A549 (cell line): Measurements from ENCODE around the gene MEDAG. TPM values are rescaled to one million over a fixed set of nuclear protein-coding genes. Genes with fewer than 3 reads are reported as not detected.

Experiments used
- ATAC-seq, 2 experiments: fragments of 200-7000 bp in 1 of 2; fragments of >200 bp in 1 of 2; cut with Nextera tagmentation in 1 of 2; cut with Tn5 transposase in 1 of 2; 3 replicates each; pipeline versions ENCODE4 v1.8.0 to v1.9.1; 2018 to 2020; ENCODE audit warnings: mild to moderate bottlenecking in 1 of 2, moderate library complexity in 1 of 2
- CTCF ChIA-PET: fragments of 300-600 bp; sonication (Branson Sonifier 250); formaldehyde crosslinking; extraction: SDS; loops from one replicate; lab custom pipeline; 2021; ENCODE audit warnings: antibody characterized with exemption, inconsistent platforms; lab: Yijun Ruan, JAX
- POLR2A ChIA-PET: fragments of 350-600 bp; formaldehyde crosslinking; extraction: SDS; loops from one replicate; lab custom pipeline; 2021; ENCODE audit warnings: antibody characterized with exemption, inconsistent platforms; lab: Yijun Ruan, JAX
- DNase-seq, 2 experiments: peaks; one replicate each; pipeline versions ENCODE4 v3.0.0 to v3.0.0-alpha.2; 2011 to 2016; ENCODE audit warnings: low read depth in 1 of 2, low spot score in 1 of 2
- FAIRE-seq: peaks from 2 replicates; lab custom pipeline; 2011; peaks lifted over from hg19 to GRCh38; lab: Jason Lieb, UNC
- H3K27ac ChIP-seq, 2 experiments: fragments of >200 bp; sonication (Bioruptor Twin); formaldehyde crosslinking; 3 replicates each; pipeline ENCODE4 v1.5.1; 2016 to 2017
- H3K4me1 ChIP-seq: fragments of >200 bp; sonication (Bioruptor Twin); formaldehyde crosslinking; 3 replicates; pipeline ENCODE4 v1.6.1; 2016
- H3K4me2 ChIP-seq: fragments of >200 bp; sonication (Bioruptor Twin); formaldehyde crosslinking; 3 replicates; pipeline ENCODE4 v1.6.1; 2016
- H3K4me3 ChIP-seq: fragments of >200 bp; sonication (Bioruptor Twin); formaldehyde crosslinking; 3 replicates; pipeline ENCODE4 v1.5.1; 2016
- H3K9me3 ChIP-seq: fragments of >200 bp; sonication (Bioruptor Twin); formaldehyde crosslinking; 3 replicates; pipeline ENCODE4 v1.6.1; 2016
- CBX2 ChIP-seq: fragments of 200-600 bp; sonication (generic); IDR thresholded peaks from 2 replicates; pipeline ENCODE4 v1.6.1; 2016; ENCODE audit warnings: low read depth, mild to moderate bottlenecking, borderline replicate concordance
- CHD4 ChIP-seq: fragments of 200-600 bp; sonication (generic); IDR thresholded peaks from 2 replicates; pipeline ENCODE4 v1.6.1; 2016; ENCODE audit warnings: antibody characterized with exemption, mild to moderate bottlenecking, borderline replicate concordance
- ESRRA ChIP-seq: fragments of 150-350 bp; IDR thresholded peaks from 2 replicates; pipeline ENCODE4 v1.6.1; 2014; ENCODE audit warnings: mild to moderate bottlenecking, low read length, borderline replicate concordance
- FOSL2 ChIP-seq, 2 experiments: fragments of 450-650 bp in 1 of 2; fragments of >200 bp in 1 of 2; sonication (Bioruptor Twin) in 1 of 2; formaldehyde crosslinking; IDR thresholded peaks; 2 replicates each; pipeline versions ENCODE4 v1.5.0 to v1.6.1; 2016 to 2020; ENCODE audit warnings: mild to moderate bottlenecking in 1 of 2, moderate library complexity in 1 of 2
- FOXS1 ChIP-seq: fragments of 250-450 bp; sonication (Bioruptor Pico); IDR thresholded peaks from 2 replicates; pipeline ENCODE4 v1.5.0; 2020; ENCODE audit warnings: mild to moderate bottlenecking, moderate library complexity
- HDAC2 ChIP-seq: fragments of 200-600 bp; sonication (generic); IDR thresholded peaks from 2 replicates; pipeline ENCODE4 v1.6.1; 2016
- HEYL ChIP-seq: fragments of 250-450 bp; sonication (Bioruptor Pico); IDR thresholded peaks from 2 replicates; pipeline ENCODE4 v1.8.0; 2021; ENCODE audit warnings: mild to moderate bottlenecking, moderate library complexity
- HOXA7 ChIP-seq: fragments of 250-450 bp; sonication (Bioruptor Pico); IDR thresholded peaks from 2 replicates; pipeline ENCODE4 v1.5.0; 2020; ENCODE audit warnings: mild to moderate bottlenecking, moderate library complexity
- HOXB5 ChIP-seq: fragments of 250-450 bp; sonication (Bioruptor Pico); IDR thresholded peaks from 2 replicates; pipeline ENCODE4 v1.5.0; 2020; ENCODE audit warnings: mild to moderate bottlenecking, moderate library complexity
- JUN ChIP-seq, 2 experiments: fragments of >200 bp; sonication (Bioruptor Twin); formaldehyde crosslinking; IDR thresholded peaks; 2 replicates in 1 of 2; 3 replicates in 1 of 2; pipeline ENCODE4 v1.6.1; 2016 to 2017
- KDM1A ChIP-seq: fragments of 200-600 bp; sonication (generic); IDR thresholded peaks from 2 replicates; pipeline ENCODE4 v1.6.1; 2016; ENCODE audit warnings: low read depth, mild to moderate bottlenecking
- KDM5A ChIP-seq: fragments of 200-600 bp; sonication (generic); IDR thresholded peaks from 2 replicates; pipeline ENCODE4 v1.6.1; 2016; ENCODE audit warnings: antibody characterized with exemption, mild to moderate bottlenecking
- MAFK ChIP-seq: fragments of 450-650 bp; IDR thresholded peaks from 2 replicates; pipeline ENCODE4 v1.6.1; 2014; ENCODE audit not compliant: partially characterized antibody
- MYC ChIP-seq: IDR thresholded peaks from 2 replicates; pipeline ENCODE4 v1.6.1; 2012; ENCODE audit warnings: mild to moderate bottlenecking, inconsistent platforms, low read length, improper control_type of control experiment, borderline replicate concordance
- NFE2L2 ChIP-seq: fragments of 150-350 bp; conservative IDR thresholded peaks from 2 replicates; pipeline ENCODE4 v1.6.1; 2014; ENCODE audit warnings: low read length
- NPAS2 ChIP-seq: fragments of 250-450 bp; sonication (Bioruptor Pico); IDR thresholded peaks from 2 replicates; pipeline ENCODE4 v1.8.0; 2022; ENCODE audit warnings: mild to moderate bottlenecking, moderate library complexity, borderline replicate concordance
- NR3C1 ChIP-seq: fragments of >200 bp; sonication (Bioruptor Twin); formaldehyde crosslinking; IDR thresholded peaks from 3 replicates; pipeline ENCODE4 v1.6.1; 2017
- PHF8 ChIP-seq: fragments of 200-600 bp; sonication (generic); IDR thresholded peaks from 2 replicates; pipeline ENCODE4 v1.6.1; 2016; ENCODE audit warnings: low read depth, mild to moderate bottlenecking, antibody characterized with exemption, moderate library complexity, borderline replicate concordance
- POLR2A ChIP-seq: IDR thresholded peaks from 2 replicates; pipeline ENCODE4 v1.6.1; 2012; ENCODE audit warnings: mild to moderate bottlenecking, low read length
- RCOR1 ChIP-seq: fragments of 150-350 bp; IDR thresholded peaks from 2 replicates; pipeline ENCODE4 v1.6.1; 2014; ENCODE audit warnings: antibody characterized with exemption, low read length, low read depth
- SREBF2 ChIP-seq: fragments of 450-650 bp; IDR thresholded peaks from 2 replicates; pipeline ENCODE4 v1.6.1; 2014; ENCODE audit warnings: mild to moderate bottlenecking, moderate library complexity
- TFCP2L1 ChIP-seq: fragments of 250-450 bp; sonication (Bioruptor Pico); IDR thresholded peaks from 2 replicates; pipeline ENCODE4 v1.5.0; 2021; ENCODE audit warnings: mild to moderate bottlenecking
- ZFP36 ChIP-seq: fragments of 450-650 bp; IDR thresholded peaks from 2 replicates; pipeline ENCODE4 v1.6.1; 2014; ENCODE audit warnings: borderline replicate concordance; ENCODE audit not compliant: partially characterized antibody
- ZNF302 ChIP-seq: fragments of 250-450 bp; sonication (Bioruptor Pico); IDR thresholded peaks from 2 replicates; pipeline ENCODE4 v1.9.0; 2021; ENCODE audit warnings: inconsistent platforms, mild to moderate bottlenecking, moderate library complexity
- ZSCAN20 ChIP-seq: fragments of 250-450 bp; sonication (Bioruptor Pico); IDR thresholded peaks from 2 replicates; pipeline ENCODE4 v1.8.0; 2022; ENCODE audit warnings: mild to moderate bottlenecking, moderate library complexity
- WGBS: methylation state at CpG from one replicate; pipeline ENCODE4 v1.1.6; 2017; ENCODE audit errors: missing lambda C conversion rate; 5-methylcytosine and 5-hydroxymethylcytosine counted together
- polyA plus RNA-seq, 4 experiments: library from polyadenylated mRNA; depleted of rRNA in 3 of 4; stranded (reverse); fragments of >200 nt; fragmentation: RNase III in 1 of 4; extraction: RNeasy Plus Mini Kit Qiagen cat#74134 plus additional on column Dnase treatment in 1 of 4; gene quantifications; 2 replicates in 3 of 4; 3 replicates in 1 of 4; pipeline ENCODE4 v1.2.3, GENCODE V29; 2011 to 2017
- TF ChIP-seq, protein P1 (sequence below): IDR thresholded peaks from 2 replicates; pipeline ENCODE4 v1.6.1; 2012
- TF ChIP-seq, protein P2 (sequence below): fragments of >200 bp; sonication (Bioruptor Twin); formaldehyde crosslinking; IDR thresholded peaks from 3 replicates; pipeline ENCODE4 v1.5.1; 2016
- TF ChIP-seq, protein P3 (sequence below): IDR thresholded peaks from 2 replicates; pipeline ENCODE4 v1.6.1; 2012; ENCODE audit warnings: low read depth, borderline replicate concordance
- TF ChIP-seq, protein P4 (sequence below): fragments of 200-600 bp; sonication (generic); IDR thresholded peaks from 2 replicates; pipeline ENCODE4 v1.6.1; 2016; ENCODE audit warnings: antibody characterized with exemption, mild to moderate bottlenecking, moderate library complexity

The MEDAG gene
- polyA plus RNA-seq, 2 of the 4 experiments (the other 2 are of a cell fraction): 0.21 TPM; not detected in 1

DNA sequence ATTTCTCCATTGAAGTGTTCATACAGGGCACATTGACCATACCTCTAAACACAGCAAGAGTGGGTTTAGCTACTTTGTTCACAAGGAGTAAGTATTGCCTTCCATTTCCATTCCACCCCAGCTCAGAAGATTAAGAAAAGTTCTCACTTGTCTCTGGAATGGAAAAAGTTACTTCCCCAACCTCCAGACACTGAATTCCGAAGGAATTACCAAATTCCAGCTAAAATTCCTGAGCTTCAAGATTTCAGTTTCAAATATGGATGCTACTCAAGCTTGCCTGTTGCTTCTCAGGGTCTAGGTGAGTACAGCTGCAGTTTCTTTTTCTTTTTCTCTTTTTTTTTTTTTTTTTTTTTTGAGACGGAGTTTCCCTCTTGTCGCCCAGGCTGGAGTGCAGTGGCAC lies 60.0 kb downstream of the MEDAG start:
- TF ChIP-seq PHF8 (no peak), MYC (no peak), TFCP2L1 (no peak), FOXS1 (no peak)
- TF ChIP-seq, protein P1, sequence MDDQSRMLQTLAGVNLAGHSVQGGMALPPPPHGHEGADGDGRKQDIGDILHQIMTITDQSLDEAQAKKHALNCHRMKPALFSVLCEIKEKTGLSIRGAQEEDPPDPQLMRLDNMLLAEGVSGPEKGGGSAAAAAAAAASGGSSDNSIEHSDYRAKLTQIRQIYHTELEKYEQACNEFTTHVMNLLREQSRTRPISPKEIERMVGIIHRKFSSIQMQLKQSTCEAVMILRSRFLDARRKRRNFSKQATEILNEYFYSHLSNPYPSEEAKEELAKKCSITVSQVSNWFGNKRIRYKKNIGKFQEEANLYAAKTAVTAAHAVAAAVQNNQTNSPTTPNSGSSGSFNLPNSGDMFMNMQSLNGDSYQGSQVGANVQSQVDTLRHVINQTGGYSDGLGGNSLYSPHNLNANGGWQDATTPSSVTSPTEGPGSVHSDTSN: no peak
- TF ChIP-seq, protein P2, sequence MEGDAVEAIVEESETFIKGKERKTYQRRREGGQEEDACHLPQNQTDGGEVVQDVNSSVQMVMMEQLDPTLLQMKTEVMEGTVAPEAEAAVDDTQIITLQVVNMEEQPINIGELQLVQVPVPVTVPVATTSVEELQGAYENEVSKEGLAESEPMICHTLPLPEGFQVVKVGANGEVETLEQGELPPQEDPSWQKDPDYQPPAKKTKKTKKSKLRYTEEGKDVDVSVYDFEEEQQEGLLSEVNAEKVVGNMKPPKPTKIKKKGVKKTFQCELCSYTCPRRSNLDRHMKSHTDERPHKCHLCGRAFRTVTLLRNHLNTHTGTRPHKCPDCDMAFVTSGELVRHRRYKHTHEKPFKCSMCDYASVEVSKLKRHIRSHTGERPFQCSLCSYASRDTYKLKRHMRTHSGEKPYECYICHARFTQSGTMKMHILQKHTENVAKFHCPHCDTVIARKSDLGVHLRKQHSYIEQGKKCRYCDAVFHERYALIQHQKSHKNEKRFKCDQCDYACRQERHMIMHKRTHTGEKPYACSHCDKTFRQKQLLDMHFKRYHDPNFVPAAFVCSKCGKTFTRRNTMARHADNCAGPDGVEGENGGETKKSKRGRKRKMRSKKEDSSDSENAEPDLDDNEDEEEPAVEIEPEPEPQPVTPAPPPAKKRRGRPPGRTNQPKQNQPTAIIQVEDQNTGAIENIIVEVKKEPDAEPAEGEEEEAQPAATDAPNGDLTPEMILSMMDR: no peak
- no peak for FAIRE-seq
- 10% methylated on average over 2 of the region's 3 CpGs for WGBS
- no peaks in the 10 kb centered on the region for H3K4me1 ChIP-seq
- no peaks in the 10 kb centered on the region for H3K9me3 ChIP-seq
- H3K4me2 ChIP-seq: no peak overlapping the region
- no peak overlapping the region for H3K4me3 ChIP-seq
- no peak for DNase-seq
- no peak for ATAC-seq
- CTCF ChIA-PET: interaction anchor here (0.7 to 2.0 kb wide), 4 partner anchors 11 to 101 kb away, joined by 3 to 6 read pairs (median 4); no protein-coding TSS in a partner anchor
- POLR2A ChIA-PET: no interaction called here
- H3K27ac ChIP-seq: no peak overlapping the region

DNA sequence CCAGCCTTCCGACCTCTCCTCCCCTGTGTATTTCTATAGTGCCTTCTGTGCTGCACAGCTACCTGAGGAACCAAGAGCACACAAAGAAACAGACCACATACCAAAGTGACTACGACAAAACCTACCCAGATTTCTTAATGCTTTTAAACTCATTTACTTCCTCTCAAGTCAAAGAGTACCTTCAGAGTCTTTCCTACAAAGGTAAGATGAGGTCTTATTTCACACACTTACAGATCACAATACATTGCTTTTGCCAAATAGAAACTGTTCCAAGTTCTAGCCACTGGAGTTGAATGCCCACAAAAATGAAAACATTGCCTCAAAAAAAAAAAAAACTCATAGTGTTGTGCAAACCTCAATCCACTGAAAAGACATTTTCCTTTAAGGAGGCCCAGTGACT lies 62.8 kb downstream of the MEDAG start:
- H3K27ac ChIP-seq: no peak overlapping the region
- H3K4me3 ChIP-seq: no peak overlapping the region
- H3K4me2 ChIP-seq: no peak overlapping the region
- no peak for DNase-seq
- WGBS: 15% methylated on average over 2 of the region's 2 CpGs
- ChIA-PET POLR2A (no interaction called here), CTCF (interaction anchor here (1.1 to 1.4 kb wide), 2 partner anchors 10 to 103 kb away, joined by 3 to 4 read pairs; no protein-coding TSS in a partner anchor)
- no peak for FAIRE-seq
- TF ChIP-seq NPAS2: no peak
- no peak for TF ChIP-seq KDM1A
- TF ChIP-seq KDM5A: no peak
- TF ChIP-seq ZNF302 (CRISPR knock-in tag): no peak
- TF ChIP-seq POLR2A: no peak
- no peak for TF ChIP-seq SREBF2
- TF ChIP-seq HOXB5 (CRISPR knock-in tag): no peak
- TF ChIP-seq RCOR1: no peak
- TF ChIP-seq JUN (IDR thresholded peaks at IDR 0.05): no peak
- no peak for TF ChIP-seq MYC
- no peak for TF ChIP-seq MAFK
- TF ChIP-seq, protein P3, sequence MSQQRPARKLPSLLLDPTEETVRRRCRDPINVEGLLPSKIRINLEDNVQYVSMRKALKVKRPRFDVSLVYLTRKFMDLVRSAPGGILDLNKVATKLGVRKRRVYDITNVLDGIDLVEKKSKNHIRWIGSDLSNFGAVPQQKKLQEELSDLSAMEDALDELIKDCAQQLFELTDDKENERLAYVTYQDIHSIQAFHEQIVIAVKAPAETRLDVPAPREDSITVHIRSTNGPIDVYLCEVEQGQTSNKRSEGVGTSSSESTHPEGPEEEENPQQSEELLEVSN: no peak
- TF ChIP-seq NR3C1: no peak
- no peak for TF ChIP-seq HOXA7 (CRISPR knock-in tag)
- TF ChIP-seq HDAC2: no peak
- no peak for ATAC-seq
- H3K4me1 ChIP-seq: no peaks in the 10 kb centered on the region
- no peaks in the 10 kb centered on the region for H3K9me3 ChIP-seq

DNA sequence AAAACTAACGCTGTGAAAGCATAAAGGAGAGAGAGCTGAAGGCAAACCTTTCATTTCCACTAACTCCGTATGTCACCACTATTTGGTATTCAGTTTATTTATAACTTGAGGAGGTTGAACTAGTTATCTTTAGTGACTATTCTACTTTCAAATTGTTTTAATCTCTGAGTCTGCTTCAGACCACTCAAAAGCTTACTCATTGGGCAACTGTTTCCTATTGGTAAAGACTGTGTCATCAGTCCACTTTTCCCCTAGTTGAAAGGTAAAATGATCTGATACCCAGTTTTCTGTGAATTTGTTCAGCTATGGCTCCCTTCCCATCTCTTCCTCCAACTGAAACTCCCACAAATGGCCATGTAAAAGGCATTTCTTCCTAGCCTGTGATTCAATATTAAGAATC lies 65.5 kb downstream of the MEDAG start:
- no peak overlapping the region for H3K4me3 ChIP-seq
- H3K4me2 ChIP-seq: no peak overlapping the region
- no peaks in the 10 kb centered on the region for H3K9me3 ChIP-seq
- whole genome bisulfite sequencing: 30% methylated on average over 2 of the region's 2 CpGs
- ChIA-PET POLR2A (interaction anchor here (0.6 kb wide), 1 partner anchor 549 kb away, joined by 6 read pairs; the partner anchor contains the start of gene UBE2L5), CTCF (interaction anchor here (0.6 to 1.2 kb wide), 2 partner anchors 13 to 91 kb away, joined by 3 to 4 read pairs; no protein-coding TSS in a partner anchor)
- DNase-seq (no peak), FAIRE-seq (no peak), ATAC-seq (no peak)
- H3K27ac ChIP-seq: no peak overlapping the region
- no peaks in the 10 kb centered on the region for H3K4me1 ChIP-seq
- TF ChIP-seq ZSCAN20 (CRISPR knock-in tag) (no peak), ZFP36 (no peak), MAFK (no peak), HOXB5 (CRISPR knock-in tag) (no peak), SREBF2 (no peak), FOSL2 (IDR thresholded peaks at IDR 0.05) (no peak), FOSL2 (CRISPR knock-in tag; IDR thresholded peaks at IDR 0.05) (no peak), CHD4 (no peak), CBX2 (no peak), HEYL (CRISPR knock-in tag) (no peak), NFE2L2 (no peak), ESRRA (no peak)
- TF ChIP-seq, protein P3: no peak
- TF ChIP-seq, protein P4, sequence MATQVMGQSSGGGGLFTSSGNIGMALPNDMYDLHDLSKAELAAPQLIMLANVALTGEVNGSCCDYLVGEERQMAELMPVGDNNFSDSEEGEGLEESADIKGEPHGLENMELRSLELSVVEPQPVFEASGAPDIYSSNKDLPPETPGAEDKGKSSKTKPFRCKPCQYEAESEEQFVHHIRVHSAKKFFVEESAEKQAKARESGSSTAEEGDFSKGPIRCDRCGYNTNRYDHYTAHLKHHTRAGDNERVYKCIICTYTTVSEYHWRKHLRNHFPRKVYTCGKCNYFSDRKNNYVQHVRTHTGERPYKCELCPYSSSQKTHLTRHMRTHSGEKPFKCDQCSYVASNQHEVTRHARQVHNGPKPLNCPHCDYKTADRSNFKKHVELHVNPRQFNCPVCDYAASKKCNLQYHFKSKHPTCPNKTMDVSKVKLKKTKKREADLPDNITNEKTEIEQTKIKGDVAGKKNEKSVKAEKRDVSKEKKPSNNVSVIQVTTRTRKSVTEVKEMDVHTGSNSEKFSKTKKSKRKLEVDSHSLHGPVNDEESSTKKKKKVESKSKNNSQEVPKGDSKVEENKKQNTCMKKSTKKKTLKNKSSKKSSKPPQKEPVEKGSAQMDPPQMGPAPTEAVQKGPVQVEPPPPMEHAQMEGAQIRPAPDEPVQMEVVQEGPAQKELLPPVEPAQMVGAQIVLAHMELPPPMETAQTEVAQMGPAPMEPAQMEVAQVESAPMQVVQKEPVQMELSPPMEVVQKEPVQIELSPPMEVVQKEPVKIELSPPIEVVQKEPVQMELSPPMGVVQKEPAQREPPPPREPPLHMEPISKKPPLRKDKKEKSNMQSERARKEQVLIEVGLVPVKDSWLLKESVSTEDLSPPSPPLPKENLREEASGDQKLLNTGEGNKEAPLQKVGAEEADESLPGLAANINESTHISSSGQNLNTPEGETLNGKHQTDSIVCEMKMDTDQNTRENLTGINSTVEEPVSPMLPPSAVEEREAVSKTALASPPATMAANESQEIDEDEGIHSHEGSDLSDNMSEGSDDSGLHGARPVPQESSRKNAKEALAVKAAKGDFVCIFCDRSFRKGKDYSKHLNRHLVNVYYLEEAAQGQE: no peak
